Natural killer cell (primary cell): Measurements from ENCODE around the gene RERE. TPM values are rescaled to one million over a fixed set of nuclear protein-coding genes. Genes with fewer than 3 reads are reported as not detected.

Experiments used
- ATAC-seq, 3 donors: fragments of 150-1000 bp in 2 of 3; fragments of 200-7000 bp in 1 of 3; cut with Tn5 transposase; 1 replicate in 1 of 3; 2 replicates in 2 of 3; pipeline ENCODE4 v1.10.0; 2021; ENCODE audit warnings: mild to moderate bottlenecking in 2 of 3, moderate library complexity in 2 of 3
- DNase-seq, 2 donors: peaks; one replicate each; pipeline versions ENCODE4 v3.0.0 to v3.0.0-alpha.2; 2013 to 2021; ENCODE audit warnings: mixed read lengths in 1 of 2
- H3K27ac ChIP-seq: one replicate; pipeline ENCODE4 v1.5.1; 2013; ENCODE audit warnings: mild to moderate bottlenecking, low read length
- H3K27me3 ChIP-seq: one replicate; pipeline ENCODE4 v1.6.1; 2013; ENCODE audit warnings: low read length; ENCODE audit not compliant: control insufficient read depth, insufficient read depth
- H3K36me3 ChIP-seq: one replicate; pipeline ENCODE4 v1.6.1; 2013; ENCODE audit warnings: low read length; ENCODE audit not compliant: control insufficient read depth, insufficient read depth
- H3K4me1 ChIP-seq: one replicate; pipeline ENCODE4 v1.6.1; 2013; ENCODE audit warnings: low read length; ENCODE audit not compliant: control insufficient read depth, insufficient read depth
- H3K4me3 ChIP-seq: one replicate; pipeline ENCODE4 v1.5.1; 2013; ENCODE audit warnings: low read length
- H3K9me3 ChIP-seq: one replicate; pipeline ENCODE4 v1.6.1; 2013; ENCODE audit warnings: low read length; ENCODE audit not compliant: control insufficient read depth, insufficient read depth
- H3K27ac Mint-ChIP-seq, 2 donors: one replicate each; pipeline ENCODE4 v1.8.0; 2022; ENCODE audit warnings: mild to moderate bottlenecking in 2 of 2, mixed read lengths in 2 of 2, moderate library complexity in 1 of 2
- H3K27me3 Mint-ChIP-seq, 2 donors: one replicate each; pipeline ENCODE4 v1.8.0; 2022; ENCODE audit warnings: low read depth in 2 of 2, mixed read lengths in 2 of 2
- H3K36me3 Mint-ChIP-seq: one replicate; pipeline ENCODE4 v1.8.0; 2022; ENCODE audit warnings: mixed read lengths
- H3K4me1 Mint-ChIP-seq, 2 donors: one replicate each; pipeline ENCODE4 v1.8.0; 2022; ENCODE audit warnings: mixed read lengths in 2 of 2
- H3K4me3 Mint-ChIP-seq: one replicate; pipeline ENCODE4 v1.8.0; 2022; ENCODE audit warnings: mild to moderate bottlenecking, moderate library complexity, mixed read lengths
- H3K9me3 Mint-ChIP-seq, 2 donors: one replicate each; pipeline ENCODE4 v1.8.0; 2022; ENCODE audit warnings: mixed read lengths in 2 of 2
- WGBS: methylation state at CpG from one replicate; pipeline ENCODE4 v1.1.7; 2013; ENCODE audit warnings: missing lambda C conversion rate; ENCODE audit not compliant: insufficient coverage; 5-methylcytosine and 5-hydroxymethylcytosine counted together
- intact Hi-C: fragments of 100-400 bp; cut with micrococcal nuclease; formaldehyde crosslinking; loops from one replicate; pipeline ENCODE4 v1.14.2; 2022
- total RNA-seq, 4 donors: library from RNA; stranded (reverse); fragments of 120-200 nt in 1 of 4; gene quantifications; one replicate each; pipeline versions ENCODE4 v1.2.3 to v1.2.4, GENCODE V29; 2013 to 2022
- TF ChIP-seq, protein P1 (sequence below): fragments of 200-600 bp; IDR thresholded peaks from one replicate; pipeline ENCODE4 v1.8.0; 2022; ENCODE audit warnings: antibody characterized with exemption

Gene RERE
- total RNA-seq, 3 donors from 2014 or later (not counting 1 experiment from before 2014, with no cell fraction given) = 67.7 to 76.0 (median 73.0) TPM

DNA sequence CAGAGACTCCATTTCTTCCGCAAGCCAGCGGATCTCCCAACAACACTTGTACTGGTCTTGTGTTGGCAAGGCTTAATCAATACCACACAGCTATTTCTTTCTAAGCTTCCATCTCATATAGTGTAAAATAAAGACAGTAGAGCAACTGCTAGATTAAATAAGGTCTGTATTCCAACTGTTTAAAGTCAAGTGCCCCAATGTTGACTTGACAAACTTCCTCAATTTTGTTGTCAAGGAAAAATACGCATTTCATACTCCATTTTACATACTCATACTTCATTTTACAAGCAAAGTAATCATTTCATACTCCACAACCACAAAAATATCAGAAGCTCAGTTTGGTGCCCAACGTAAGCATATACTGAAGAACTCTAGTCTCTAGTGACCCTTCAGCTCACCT is 143.0 kb downstream of the RERE start:
- no peak for DNase-seq
- no peaks in the 10 kb centered on the region for H3K9me3 ChIP-seq
- 92% methylated on average over 4 of the region's 4 CpGs for WGBS
- no peaks in the 10 kb centered on the region for H3K36me3 ChIP-seq
- Mint-ChIP-seq H3K27ac (no peak overlapping the region), H3K36me3 (no peaks in the 10 kb centered on the region), H3K9me3 (no peaks in the 10 kb centered on the region), H3K4me3 (no peak overlapping the region), H3K27me3 (no peaks in the 10 kb centered on the region), H3K4me1 (peaks cover 36 to 42% of the 10 kb centered on the region in 2 donors)
- no peak overlapping the region for H3K4me3 ChIP-seq
- intact Hi-C loops = no loop called here
- TF ChIP-seq, protein P1, sequence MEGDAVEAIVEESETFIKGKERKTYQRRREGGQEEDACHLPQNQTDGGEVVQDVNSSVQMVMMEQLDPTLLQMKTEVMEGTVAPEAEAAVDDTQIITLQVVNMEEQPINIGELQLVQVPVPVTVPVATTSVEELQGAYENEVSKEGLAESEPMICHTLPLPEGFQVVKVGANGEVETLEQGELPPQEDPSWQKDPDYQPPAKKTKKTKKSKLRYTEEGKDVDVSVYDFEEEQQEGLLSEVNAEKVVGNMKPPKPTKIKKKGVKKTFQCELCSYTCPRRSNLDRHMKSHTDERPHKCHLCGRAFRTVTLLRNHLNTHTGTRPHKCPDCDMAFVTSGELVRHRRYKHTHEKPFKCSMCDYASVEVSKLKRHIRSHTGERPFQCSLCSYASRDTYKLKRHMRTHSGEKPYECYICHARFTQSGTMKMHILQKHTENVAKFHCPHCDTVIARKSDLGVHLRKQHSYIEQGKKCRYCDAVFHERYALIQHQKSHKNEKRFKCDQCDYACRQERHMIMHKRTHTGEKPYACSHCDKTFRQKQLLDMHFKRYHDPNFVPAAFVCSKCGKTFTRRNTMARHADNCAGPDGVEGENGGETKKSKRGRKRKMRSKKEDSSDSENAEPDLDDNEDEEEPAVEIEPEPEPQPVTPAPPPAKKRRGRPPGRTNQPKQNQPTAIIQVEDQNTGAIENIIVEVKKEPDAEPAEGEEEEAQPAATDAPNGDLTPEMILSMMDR = no peak
- H3K4me1 ChIP-seq = peaks cover 6% of the 10 kb centered on the region
- H3K27me3 ChIP-seq = no peaks in the 10 kb centered on the region
- H3K27ac ChIP-seq = no peak overlapping the region
- ATAC-seq = no peak

DNA sequence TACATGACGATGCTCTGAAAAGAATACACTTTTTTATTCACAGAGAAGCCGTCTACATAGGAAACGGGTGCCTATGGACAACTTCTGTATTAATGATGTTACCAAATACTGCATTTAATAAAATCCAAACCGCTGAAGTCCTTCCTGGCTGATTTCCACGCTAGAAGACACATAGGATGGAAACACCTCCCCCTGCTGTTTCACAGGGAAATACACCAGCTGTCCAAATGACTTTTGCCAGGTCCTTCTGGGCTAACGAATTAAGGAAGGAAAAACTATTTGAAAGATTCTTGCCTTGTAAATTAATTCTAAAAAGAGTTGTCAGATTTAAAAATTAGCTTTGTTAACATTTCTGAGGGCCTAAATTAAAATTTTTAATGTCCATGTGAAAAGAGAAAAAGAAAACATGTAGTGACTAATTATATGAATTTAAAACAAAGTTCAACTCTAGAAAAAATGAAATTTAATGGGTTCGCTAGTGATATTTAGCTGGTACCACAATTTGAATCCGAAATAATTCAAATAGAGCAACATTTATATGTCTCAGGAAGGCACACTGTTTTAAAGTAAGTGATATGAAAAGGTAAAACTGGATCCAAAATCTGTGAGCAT is 146.0 kb downstream of the RERE start:
- no peaks in the 10 kb centered on the region for H3K27me3 ChIP-seq
- TF ChIP-seq, protein P1 = peak; percentile 84
- WGBS = 42% methylated on average over 6 of the region's 8 CpGs
- H3K4me1 ChIP-seq = peaks cover 6% of the 10 kb centered on the region
- no peak overlapping the region for H3K4me3 ChIP-seq
- no peaks in the 10 kb centered on the region for H3K9me3 ChIP-seq
- intact Hi-C loops = loop anchor here (1.0 kb wide), 1 partner anchor 110 kb away; no protein-coding TSS in a partner anchor
- no peaks in the 10 kb centered on the region for H3K36me3 ChIP-seq
- H3K27ac ChIP-seq = no peak overlapping the region
- ATAC-seq (peak in 2 of 3 donors; percentile 68 to 77), DNase-seq (peak in 1 of 2 donors; percentile 70)
- Mint-ChIP-seq H3K9me3 (no peaks in the 10 kb centered on the region), H3K4me1 (peaks cover 39 to 42% of the 10 kb centered on the region in 2 donors), H3K36me3 (no peaks in the 10 kb centered on the region), H3K27ac (peak overlapping the region; percentile 29 to 74), H3K4me3 (peak overlapping the region; percentile 11), H3K27me3 (no peaks in the 10 kb centered on the region)

DNA sequence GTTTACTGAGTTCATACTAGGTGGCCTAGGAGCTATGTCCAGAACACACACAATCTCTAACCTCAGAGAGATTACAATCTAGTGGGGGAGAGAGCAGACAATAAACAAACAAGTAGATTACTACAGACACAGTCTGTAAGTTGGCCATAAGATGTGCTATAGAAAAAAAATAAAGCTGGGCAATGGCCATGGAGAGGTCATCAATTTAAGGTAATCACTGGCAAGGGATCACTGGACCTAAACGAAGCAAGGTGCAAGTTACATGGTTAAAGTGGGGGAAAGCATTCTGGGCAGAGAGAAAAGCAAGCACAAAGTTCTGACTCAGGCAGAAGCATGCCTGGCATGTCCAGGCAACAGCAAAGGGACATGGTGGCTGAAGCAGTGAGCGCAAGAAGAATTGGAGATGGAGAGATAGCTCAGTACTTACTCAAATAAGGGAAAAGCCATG is 147.0 kb downstream of the RERE start:
- Mint-ChIP-seq H3K36me3 (no peaks in the 10 kb centered on the region), H3K4me3 (peak overlapping the region; percentile 11), H3K27me3 (no peaks in the 10 kb centered on the region), H3K9me3 (no peaks in the 10 kb centered on the region), H3K4me1 (peaks cover 37 to 41% of the 10 kb centered on the region in 2 donors), H3K27ac (peak overlapping the region; percentile 37 to 74)
- WGBS = 76% methylated on average over 2 of the region's 2 CpGs
- Histone ChIP-seq H3K9me3 (no peaks in the 10 kb centered on the region), H3K4me3 (no peak overlapping the region), H3K4me1 (peaks cover 6% of the 10 kb centered on the region), H3K27me3 (no peaks in the 10 kb centered on the region), H3K36me3 (no peaks in the 10 kb centered on the region), H3K27ac (no peak overlapping the region)
- DNase-seq = no peak
- ATAC-seq = peak in 2 of 3 donors; percentile 18 to 19
- TF ChIP-seq, protein P1 = no peak
- intact Hi-C loops = no loop called here
